H9 (cell line): ENCODE measurements around the gene TYRO3. TPM values are rescaled to one million over a fixed set of nuclear protein-coding genes. Genes with fewer than 3 reads are reported as not detected.

Experiments used
- DNase-seq: peaks from one replicate; pipeline ENCODE4 v3.0.0-alpha.2; 2017
- H2AFZ ChIP-seq: one replicate; pipeline ENCODE4 v1.6.1; 2013; ENCODE audit warnings: mild to moderate bottlenecking, low read length, control low read depth, moderate library complexity
- H2AK5ac ChIP-seq: 2 replicates; pipeline ENCODE4 v1.6.1; 2013; ENCODE audit warnings: low read length, control low read depth, mixed read lengths; ENCODE audit not compliant: insufficient read length
- H2BK120ac ChIP-seq: one replicate; pipeline ENCODE4 v1.6.1; 2013; ENCODE audit warnings: low read depth, mild to moderate bottlenecking, low read length, control low read depth, inconsistent platforms; ENCODE audit not compliant: poor library complexity, severe bottlenecking
- H2BK12ac ChIP-seq: 2 replicates; pipeline ENCODE4 v1.6.1; 2013; ENCODE audit warnings: low read length, control low read depth, mixed read lengths, low read depth; ENCODE audit not compliant: insufficient read length
- H2BK15ac ChIP-seq: 2 replicates; pipeline ENCODE4 v1.6.1; 2013; ENCODE audit warnings: low read depth, low read length, control low read depth
- H2BK20ac ChIP-seq: one replicate; pipeline ENCODE4 v1.6.1; 2013; ENCODE audit warnings: low read depth, mild to moderate bottlenecking, low read length, control low read depth, inconsistent platforms; ENCODE audit not compliant: poor library complexity, severe bottlenecking
- H2BK5ac ChIP-seq: 2 replicates; pipeline ENCODE4 v1.6.1; 2013; ENCODE audit warnings: low read length, control low read depth, mixed read lengths; ENCODE audit not compliant: insufficient read length
- H3K14ac ChIP-seq: 2 replicates; pipeline ENCODE4 v1.6.1; 2013; ENCODE audit warnings: low read length, control low read depth; ENCODE audit not compliant: insufficient read depth
- H3K18ac ChIP-seq: 2 replicates; pipeline ENCODE4 v1.6.1; 2013; ENCODE audit warnings: low read depth, mild to moderate bottlenecking, mixed read lengths, low read length, control low read depth; ENCODE audit not compliant: insufficient read length
- H3K23ac ChIP-seq: 2 replicates; pipeline ENCODE4 v1.6.1; 2013; ENCODE audit warnings: low read length, control low read depth, mixed read lengths, low read depth; ENCODE audit not compliant: insufficient read length
- H3K23me2 ChIP-seq: 2 replicates; pipeline ENCODE4 v1.6.1; 2013; ENCODE audit warnings: low read depth, mild to moderate bottlenecking, mixed read lengths, low read length, control low read depth; ENCODE audit not compliant: insufficient read length, poor library complexity, severe bottlenecking
- H3K27ac ChIP-seq: 2 replicates; pipeline ENCODE4 v1.5.1; 2013; ENCODE audit warnings: low read length, control low read depth, mixed read lengths, low read depth; ENCODE audit not compliant: insufficient read length
- H3K27me3 ChIP-seq: 2 replicates; pipeline ENCODE4 v1.6.1; 2013; ENCODE audit warnings: low read length, control low read depth, inconsistent platforms; ENCODE audit not compliant: insufficient read depth
- H3K4ac ChIP-seq: 2 replicates; pipeline ENCODE4 v1.6.1; 2013; ENCODE audit warnings: low read depth, mild to moderate bottlenecking, control low read depth, inconsistent platforms, low read length, moderate library complexity
- H3K4me1 ChIP-seq: 2 replicates; pipeline ENCODE4 v1.6.1; 2013; ENCODE audit warnings: low read length, control low read depth, inconsistent platforms; ENCODE audit not compliant: insufficient read depth
- H3K4me2 ChIP-seq: 2 replicates; pipeline ENCODE4 v1.6.1; 2013; ENCODE audit warnings: low read length, control low read depth, mixed read lengths; ENCODE audit not compliant: insufficient read length, insufficient read depth
- H3K56ac ChIP-seq: 2 replicates; pipeline ENCODE4 v1.6.1; 2013; ENCODE audit warnings: low read depth, mild to moderate bottlenecking, mixed read lengths, low read length, control low read depth; ENCODE audit not compliant: insufficient read length
- H3K79me1 ChIP-seq: 2 replicates; pipeline ENCODE4 v1.6.1; 2013; ENCODE audit warnings: low read depth, mild to moderate bottlenecking, moderate library complexity, low read length, control low read depth, inconsistent platforms; ENCODE audit not compliant: insufficient read depth, poor library complexity, severe bottlenecking
- H3K79me2 ChIP-seq: 2 replicates; pipeline ENCODE4 v1.6.1; 2013; ENCODE audit warnings: low read length, control low read depth, inconsistent platforms; ENCODE audit not compliant: insufficient read depth
- H3K9ac ChIP-seq: 2 replicates; pipeline ENCODE4 v1.6.1; 2013; ENCODE audit warnings: low read length, control low read depth, mixed read lengths; ENCODE audit not compliant: insufficient read length; ENCODE audit errors: extremely low read depth
- H3K9me3 ChIP-seq: one replicate; pipeline ENCODE4 v1.6.1; 2013; ENCODE audit warnings: low read depth, low read length, inconsistent platforms; ENCODE audit not compliant: control insufficient read depth
- H3T11ph ChIP-seq: one replicate; pipeline ENCODE4 v1.6.1; 2013; ENCODE audit warnings: mild to moderate bottlenecking, low read length, control low read depth, inconsistent platforms
- H4K20me1 ChIP-seq: one replicate; pipeline ENCODE4 v1.6.1; 2013; ENCODE audit not compliant: control insufficient read depth, insufficient read length, insufficient read depth
- H4K5ac ChIP-seq: 2 replicates; pipeline ENCODE4 v1.6.1; 2013; ENCODE audit warnings: low read depth, mild to moderate bottlenecking, mixed read lengths, low read length, control low read depth; ENCODE audit not compliant: insufficient read length
- H4K8ac ChIP-seq: replicated peaks from 2 replicates; pipeline ENCODE4 v1.6.1; 2013; ENCODE audit warnings: low read length, control low read depth, mixed read lengths, low read depth; ENCODE audit not compliant: insufficient read length
- H4K91ac ChIP-seq: 2 replicates; pipeline ENCODE4 v1.6.1; 2013; ENCODE audit warnings: low read depth, mild to moderate bottlenecking, moderate library complexity, mixed read lengths, low read length, control low read depth; ENCODE audit not compliant: insufficient read length
- H3K27ac Mint-ChIP-seq, 3 experiments: 2 replicates in 2 of 3; 3 replicates in 1 of 3; pipeline ENCODE4 v1.8.0; 2020 to 2021; ENCODE audit warnings: mixed read lengths in 3 of 3, mild to moderate bottlenecking in 1 of 3, moderate library complexity in 1 of 3
- H3K27me3 Mint-ChIP-seq: 2 replicates; pipeline ENCODE4 v1.8.0; 2021; ENCODE audit warnings: low read depth, mild to moderate bottlenecking, moderate library complexity, mixed read lengths
- H3K36me3 Mint-ChIP-seq, 3 experiments: 2 replicates in 2 of 3; 3 replicates in 1 of 3; pipeline ENCODE4 v1.8.0; 2020 to 2021; ENCODE audit warnings: low read depth in 3 of 3, mixed read lengths in 3 of 3; ENCODE audit not compliant: insufficient read depth in 1 of 3
- H3K4me1 Mint-ChIP-seq, 2 experiments: 2 replicates each; pipeline ENCODE4 v1.8.0; 2020; ENCODE audit warnings: mixed read lengths in 2 of 2
- H3K4me3 Mint-ChIP-seq, 2 experiments: 2 replicates in 1 of 2; 3 replicates in 1 of 2; pipeline ENCODE4 v1.8.0; 2020 to 2021; ENCODE audit warnings: mild to moderate bottlenecking in 2 of 2, mixed read lengths in 2 of 2, moderate library complexity in 1 of 2
- H3K9me3 Mint-ChIP-seq, 2 experiments: 2 replicates in 1 of 2; 3 replicates in 1 of 2; pipeline ENCODE4 v1.8.0; 2020; ENCODE audit warnings: mild to moderate bottlenecking in 2 of 2, mixed read lengths in 2 of 2, moderate library complexity in 1 of 2
- WGBS: extraction: QIAGEN DNeasy Blood & Tissue Kit; methylation state at CpG from one replicate; pipeline ENCODE4 v1.1.7; 2013; ENCODE audit warnings: missing lambda C conversion rate, low lambda C conversion rate, mixed read lengths; ENCODE audit not compliant: insufficient read length; ENCODE audit errors: extremely low coverage; 5-methylcytosine and 5-hydroxymethylcytosine counted together
- total RNA-seq: library from RNA; stranded (reverse); gene quantifications from 2 replicates; pipeline ENCODE4 v1.2.1, GENCODE V29; 2021
- TF ChIP-seq, protein P1 (sequence below): fragments of 200-600 bp; sonication (generic); conservative IDR thresholded peaks from 3 replicates; pipeline ENCODE4 v1.8.0; 2021; ENCODE audit warnings: antibody characterized with exemption, mild to moderate bottlenecking

TYRO3 gene
- total RNA-seq, 1 experiment from 2014 or later: 124 TPM

DNA sequence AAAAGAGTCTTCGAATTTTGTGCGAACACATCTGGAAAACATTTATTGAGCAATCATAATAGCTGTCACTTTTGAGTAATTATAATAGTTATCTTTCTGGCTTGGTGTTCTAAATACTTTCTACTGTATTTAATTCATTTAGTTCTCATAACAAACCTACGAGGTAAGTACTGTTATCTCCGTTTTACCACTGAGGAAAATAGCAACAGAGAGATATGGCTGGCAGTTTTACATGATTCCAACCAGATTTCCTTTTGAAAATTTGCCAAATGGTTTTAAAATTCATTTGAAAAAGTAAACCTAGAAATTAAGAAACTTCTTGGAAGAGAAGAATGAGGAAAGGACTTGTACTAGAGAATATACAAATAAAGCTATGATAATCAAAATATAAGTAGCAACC lies 63.9 kb downstream of the TYRO3 start:
- Mint-ChIP-seq H3K36me3 (peaks cover 2 to 15% (median 2%) of the 10 kb centered on the region in 3 experiments; a peak in 4 of 7 replicates), H3K27ac (no peak overlapping the region), H3K4me1 (peaks cover 7 to 8% of the 10 kb centered on the region in 2 experiments), H3K9me3 (peaks cover 6 to 12% of the 10 kb centered on the region in 2 experiments; a peak in 4 of 5 replicates), H3K27me3 (peaks cover 21% of the 10 kb centered on the region), H3K4me3 (no peak overlapping the region)
- no peak overlapping the region for H2AFZ ChIP-seq
- no peak overlapping the region for H2BK12ac ChIP-seq
- no peaks in the 10 kb centered on the region for H3K79me1 ChIP-seq
- H3K79me2 ChIP-seq: no peaks in the 10 kb centered on the region
- H3K23ac ChIP-seq: no peak overlapping the region
- no peak for DNase-seq
- no peak overlapping the region for H4K5ac ChIP-seq
- no peak overlapping the region for H2BK5ac ChIP-seq
- no peak overlapping the region for H2BK20ac ChIP-seq
- no peak overlapping the region for H3K9ac ChIP-seq
- no peak overlapping the region for H4K91ac ChIP-seq
- no peaks in the 10 kb centered on the region; the same call in 1 of the 2 replicates for H3K27me3 ChIP-seq
- no peak overlapping the region for H3K56ac ChIP-seq
- no peaks in the 10 kb centered on the region for H3K4me1 ChIP-seq
- H3K4ac ChIP-seq: no peak overlapping the region
- H3K9me3 ChIP-seq: no peaks in the 10 kb centered on the region
- no peak overlapping the region for H3K18ac ChIP-seq
- H2BK120ac ChIP-seq: no peak overlapping the region
- H2BK15ac ChIP-seq: no peak overlapping the region
- H4K8ac ChIP-seq: no peak overlapping the region
- no peak overlapping the region for H2AK5ac ChIP-seq
- peaks cover 6% of the 10 kb centered on the region for H3K23me2 ChIP-seq
- TF ChIP-seq, protein P1, sequence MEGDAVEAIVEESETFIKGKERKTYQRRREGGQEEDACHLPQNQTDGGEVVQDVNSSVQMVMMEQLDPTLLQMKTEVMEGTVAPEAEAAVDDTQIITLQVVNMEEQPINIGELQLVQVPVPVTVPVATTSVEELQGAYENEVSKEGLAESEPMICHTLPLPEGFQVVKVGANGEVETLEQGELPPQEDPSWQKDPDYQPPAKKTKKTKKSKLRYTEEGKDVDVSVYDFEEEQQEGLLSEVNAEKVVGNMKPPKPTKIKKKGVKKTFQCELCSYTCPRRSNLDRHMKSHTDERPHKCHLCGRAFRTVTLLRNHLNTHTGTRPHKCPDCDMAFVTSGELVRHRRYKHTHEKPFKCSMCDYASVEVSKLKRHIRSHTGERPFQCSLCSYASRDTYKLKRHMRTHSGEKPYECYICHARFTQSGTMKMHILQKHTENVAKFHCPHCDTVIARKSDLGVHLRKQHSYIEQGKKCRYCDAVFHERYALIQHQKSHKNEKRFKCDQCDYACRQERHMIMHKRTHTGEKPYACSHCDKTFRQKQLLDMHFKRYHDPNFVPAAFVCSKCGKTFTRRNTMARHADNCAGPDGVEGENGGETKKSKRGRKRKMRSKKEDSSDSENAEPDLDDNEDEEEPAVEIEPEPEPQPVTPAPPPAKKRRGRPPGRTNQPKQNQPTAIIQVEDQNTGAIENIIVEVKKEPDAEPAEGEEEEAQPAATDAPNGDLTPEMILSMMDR: no peak
- H4K20me1 ChIP-seq: no peaks in the 10 kb centered on the region
- WGBS: no CpG with 5 or more reads among the region's 4 CpGs
- no peak overlapping the region for H3T11ph ChIP-seq
- H3K27ac ChIP-seq: no peak overlapping the region
- H3K4me2 ChIP-seq: no peak overlapping the region
- H3K14ac ChIP-seq: no peak overlapping the region
